EH (cell line): ENCODE results near the gene PPP4R4.
A peak's percentile ranks its signal among the peaks of the same experiment; 100 is the strongest.
"Not testable (repeated sequence)": the region's sequence is repeated elsewhere in the genome, so short reads cannot be mapped to it uniquely, and the experiment has no call there.

Experiments
- DNase-seq: peaks from one replicate; pipeline ENCODE4 v3.0.0-alpha.2; 2015; ENCODE audit warnings: low read depth

Gene PPP4R4

GRCh38 chr14:94143711-94144110 lies 30.4 kb upstream of the PPP4R4 start:
- DNase-seq = no peak

- DNase-seq = no peak
Measured at GRCh38 chr14:94144765-94145164, 29.4 kb upstream of the PPP4R4 start.

- no peak for DNase-seq
Measured at GRCh38 chr14:94145902-94146527, 28.1 kb upstream of the PPP4R4 start.

- DNase-seq = no peak
Measured at GRCh38 chr14:94152676-94153075, 21.4 kb upstream of the PPP4R4 start.

GRCh38 chr14:94153750-94154342 lies 20.3 kb upstream of the PPP4R4 start:
- no peak for DNase-seq

GRCh38 chr14:94156143-94156542 lies 18.0 kb upstream of the PPP4R4 start:
- not testable (repeated sequence) for DNase-seq

- no peak for DNase-seq
Measured at GRCh38 chr14:94157197-94157596, 16.9 kb upstream of the PPP4R4 start.

GRCh38 chr14:94158239-94158883 lies 15.8 kb upstream of the PPP4R4 start:
- no peak for DNase-seq

GRCh38 chr14:94161058-94161457 lies 13.1 kb upstream of the PPP4R4 start:
- DNase-seq = no peak

GRCh38 chr14:94161981-94162380 lies 12.1 kb upstream of the PPP4R4 start:
- DNase-seq = no peak

GRCh38 chr14:94162466-94162865 lies 11.7 kb upstream of the PPP4R4 start:
- no peak for DNase-seq

- peak; percentile 8 for DNase-seq
Measured at GRCh38 chr14:94163796-94164195, 10.3 kb upstream of the PPP4R4 start.

GRCh38 chr14:94164685-94165431 lies 9.3 kb upstream of the PPP4R4 start:
- DNase-seq = no peak

GRCh38 chr14:94165744-94166143 lies 8.4 kb upstream of the PPP4R4 start:
- DNase-seq = no peak

GRCh38 chr14:94170136-94170535 lies 4.0 kb upstream of the PPP4R4 start:
- DNase-seq = no peak

GRCh38 chr14:94171208-94171607 lies 2.9 kb upstream of the PPP4R4 start:
- DNase-seq = peak; percentile 70

- DNase-seq = no peak
Measured at GRCh38 chr14:94172545-94172944, 1.6 kb upstream of the PPP4R4 start.

- DNase-seq = no peak
Measured at GRCh38 chr14:94173471-94173884, 644 bp upstream of the PPP4R4 start.

- no peak for DNase-seq
Measured at GRCh38 chr14:94174604-94175010, 485 bp downstream of the PPP4R4 start.

- DNase-seq = no peak
Measured at GRCh38 chr14:94175011-94175745, 1.1 kb downstream of the PPP4R4 start.

- no peak for DNase-seq
Measured at GRCh38 chr14:94175747-94176146, 1.6 kb downstream of the PPP4R4 start.

GRCh38 chr14:94176808-94177207 lies 2.7 kb downstream of the PPP4R4 start:
- DNase-seq = no peak
